Measurements from ENCODE around the gene KCNN4.

The KCNN4 gene

GRCh38 chr19:43789029-43789428, 8.3 kb upstream of the KCNN4 start:
- no peaks in the 10 kb centered on the region for H4K20me1 ChIP-seq (ENCODE audit: insufficient read depth, low read length, poor library complexity, severe bottlenecking)
- H3K79me2 ChIP-seq (ENCODE audit: insufficient read depth, low read length): no peaks in the 10 kb centered on the region
- no peak overlapping the region for H3K4me3 ChIP-seq (ENCODE audit: low read length, poor library complexity, severe bottlenecking)
- no peaks in the 10 kb centered on the region for H3F3A ChIP-seq (ENCODE audit: low read depth)
- H3K36me3 ChIP-seq (ENCODE audit: insufficient read depth, low read length): no peaks in the 10 kb centered on the region
- peaks cover 12% of the 10 kb centered on the region for H3K4me1 ChIP-seq (ENCODE audit: insufficient read depth, low read length, poor library complexity, severe bottlenecking)
- no peaks in the 10 kb centered on the region for H3K27me3 ChIP-seq (ENCODE audit: insufficient read depth, low read length, poor library complexity, severe bottlenecking)
- TF ChIP-seq CTCF (conservative IDR thresholded peaks at IDR 0.05; ENCODE audit: low read length): no peak
- no peak for TF ChIP-seq EZH2phosphoT487 (IDR thresholded peaks at IDR 0.05; ENCODE audit: borderline replicate concordance)
- H3K9ac ChIP-seq (ENCODE audit: low read depth, low read length, poor library complexity, severe bottlenecking): no peak overlapping the region
- no peaks in the 10 kb centered on the region for H3K9me2 ChIP-seq (replicated peaks; ENCODE audit: low read depth, low read length)
- H3K9me3 ChIP-seq (ENCODE audit: insufficient read depth, low read depth, low read length): no peaks in the 10 kb centered on the region
- H2AFZ ChIP-seq (ENCODE audit: low read length): no peak overlapping the region
- H3K4me2 ChIP-seq (ENCODE audit: low read depth, low read length, poor library complexity, severe bottlenecking): no peak overlapping the region

- no peaks in the 10 kb centered on the region for H3K79me2 ChIP-seq (ENCODE audit: insufficient read depth, low read length)
- H2AFZ ChIP-seq (ENCODE audit: low read length): no peak overlapping the region
- H4K20me1 ChIP-seq (ENCODE audit: insufficient read depth, low read length, poor library complexity, severe bottlenecking): no peaks in the 10 kb centered on the region
- TF ChIP-seq CTCF (conservative IDR thresholded peaks at IDR 0.05; ENCODE audit: low read length) (no peak), EZH2phosphoT487 (IDR thresholded peaks at IDR 0.05; ENCODE audit: borderline replicate concordance) (no peak)
- H3K9me3 ChIP-seq (ENCODE audit: insufficient read depth, low read depth, low read length): no peaks in the 10 kb centered on the region
- no peaks in the 10 kb centered on the region for H3K9me2 ChIP-seq (replicated peaks; ENCODE audit: low read depth, low read length)
- no peaks in the 10 kb centered on the region for H3K36me3 ChIP-seq (ENCODE audit: insufficient read depth, low read length)
- H3K4me2 ChIP-seq (ENCODE audit: low read depth, low read length, poor library complexity, severe bottlenecking): no peak overlapping the region
- H3F3A ChIP-seq (ENCODE audit: low read depth): no peaks in the 10 kb centered on the region
- H3K4me1 ChIP-seq (ENCODE audit: insufficient read depth, low read length, poor library complexity, severe bottlenecking): peaks cover 20% of the 10 kb centered on the region
- H3K27me3 ChIP-seq (ENCODE audit: insufficient read depth, low read length, poor library complexity, severe bottlenecking): no peaks in the 10 kb centered on the region
- H3K9ac ChIP-seq (ENCODE audit: low read depth, low read length, poor library complexity, severe bottlenecking): no peak overlapping the region
- no peak overlapping the region for H3K4me3 ChIP-seq (ENCODE audit: low read length, poor library complexity, severe bottlenecking)
Measured at GRCh38 chr19:43786665-43787064, 5.9 kb upstream of the KCNN4 start.

GRCh38 chr19:43784981-43785808, 4.4 kb upstream of the KCNN4 start:
- H3K4me2 ChIP-seq (ENCODE audit: low read depth, low read length, poor library complexity, severe bottlenecking): peak overlapping the region; percentile 52
- no peaks in the 10 kb centered on the region for H3K9me2 ChIP-seq (replicated peaks; ENCODE audit: low read depth, low read length)
- H3F3A ChIP-seq (ENCODE audit: low read depth): no peaks in the 10 kb centered on the region
- TF ChIP-seq CTCF (conservative IDR thresholded peaks at IDR 0.05; ENCODE audit: low read length): peak; percentile 99
- no peak for TF ChIP-seq EZH2phosphoT487 (IDR thresholded peaks at IDR 0.05; ENCODE audit: borderline replicate concordance)
- no peaks in the 10 kb centered on the region for H4K20me1 ChIP-seq (ENCODE audit: insufficient read depth, low read length, poor library complexity, severe bottlenecking)
- peaks cover 3% of the 10 kb centered on the region; the same call in 1 of the 2 replicates for H3K79me2 ChIP-seq (ENCODE audit: insufficient read depth, low read length)
- H3K36me3 ChIP-seq (ENCODE audit: insufficient read depth, low read length): no peaks in the 10 kb centered on the region
- H3K4me3 ChIP-seq (ENCODE audit: low read length, poor library complexity, severe bottlenecking): no peak overlapping the region
- no peaks in the 10 kb centered on the region for H3K9me3 ChIP-seq (ENCODE audit: insufficient read depth, low read depth, low read length)
- H2AFZ ChIP-seq (ENCODE audit: low read length): peak overlapping the region; percentile 58; the same call in 1 of the 2 replicates
- H3K27me3 ChIP-seq (ENCODE audit: insufficient read depth, low read length, poor library complexity, severe bottlenecking): no peaks in the 10 kb centered on the region
- peak overlapping the region; percentile 50 for H3K9ac ChIP-seq (ENCODE audit: low read depth, low read length, poor library complexity, severe bottlenecking)
- peaks cover 30% of the 10 kb centered on the region for H3K4me1 ChIP-seq (ENCODE audit: insufficient read depth, low read length, poor library complexity, severe bottlenecking)

Data from Loucy (cell line).